ENCODE data around the gene LCE1C. TPM values are rescaled to one million over a fixed set of nuclear protein-coding genes. Genes with fewer than 3 reads are reported as not detected.

Gene LCE1C
- total and polyA plus RNA-seq, 9 of the 15 experiments (the other 6 are each of a cell fraction or from before 2014, with no cell fraction given): not detected

- no peaks in the 10 kb centered on the region for H3K4me1 ChIP-seq (replicated peaks in 1 of 2; ENCODE audit: control insufficient read depth in 2 of 2, insufficient read depth in 2 of 2, low read length in 2 of 2)
- H3K79me2 ChIP-seq (ENCODE audit: control insufficient read depth, insufficient read depth, low read length): no peaks in the 10 kb centered on the region
- H2AFZ ChIP-seq (ENCODE audit: low read depth, low read length): no peak overlapping the region
- 0% methylated on average over 5 of the region's 5 CpGs for WGBS (ENCODE audit: insufficient coverage, low coverage, missing lambda C conversion rate)
- H3K4me3 ChIP-seq: no peak overlapping the region
- ATAC-seq: no peak
- no peaks in the 10 kb centered on the region for H4K20me1 ChIP-seq (replicated peaks; ENCODE audit: control insufficient read depth, insufficient read depth, low read length)
- in situ Hi-C loops (cut with MboI): no loop called here
- intact Hi-C loops (cut with micrococcal nuclease): no loop called here
- no peaks in the 10 kb centered on the region for H3K9me1 ChIP-seq (ENCODE audit: control insufficient read depth, insufficient read depth, low read length)
- H3K4me2 ChIP-seq (ENCODE audit: insufficient read depth, low read length): no peak overlapping the region
- no peaks in the 10 kb centered on the region for H3K9me3 ChIP-seq (replicated peaks; ENCODE audit: control insufficient read depth, insufficient read depth, low read depth, low read length)
- CTCF ChIA-PET (ENCODE audit: low intra/inter-chr PET ratio): no interaction called here
- BruUV-seq (replicated peaks): no TSS peak
- no peaks in the 10 kb centered on the region for H3K36me3 ChIP-seq (ENCODE audit: control insufficient read depth, insufficient read depth, low read length)
- H3K9ac ChIP-seq (ENCODE audit: insufficient read depth in 1 of 2, low read depth in 2 of 2, low read length in 2 of 2): no peak overlapping the region
- TF ChIP-seq TEAD4 (IDR thresholded peaks at IDR 0.05; ENCODE audit: low read length): no peak
- TF ChIP-seq TEAD4 (CRISPR knock-in tag; IDR thresholded peaks at IDR 0.05; ENCODE audit: borderline replicate concordance): no peak
- no peak for TF ChIP-seq THRAP3 (IDR thresholded peaks at IDR 0.05; ENCODE audit: borderline replicate concordance)
- no peak for TF ChIP-seq ZNF444 (CRISPR knock-in tag; IDR thresholded peaks at IDR 0.05)
- TF ChIP-seq E2F1 (CRISPR knock-in tag; IDR thresholded peaks at IDR 0.05): no peak
- TF ChIP-seq NR1H2 (CRISPR knock-in tag; IDR thresholded peaks at IDR 0.05): no peak
- no peak for TF ChIP-seq MITF (IDR thresholded peaks at IDR 0.05)
- TF ChIP-seq DIDO1 (tag; IDR thresholded peaks at IDR 0.05; ENCODE audit: low read depth): no peak
- TF ChIP-seq YY1 (IDR thresholded peaks at IDR 0.05; ENCODE audit: borderline replicate concordance in 1 of 3, control insufficient read depth in 1 of 3, extremely low read depth in 1 of 3, insufficient read depth in 3 of 3, insufficient read length in 1 of 3, insufficient replicate concordance in 2 of 3, low read depth in 1 of 3, low read length in 2 of 3): no peak
- no peak for TF ChIP-seq FOXA3 (CRISPR knock-in tag; conservative IDR thresholded peaks at IDR 0.05 in 1 of 2, IDR thresholded peaks at IDR 0.05 in 1 of 2)
- TF ChIP-seq POLR3G (IDR thresholded peaks at IDR 0.05; ENCODE audit: extremely low read depth, insufficient read length, insufficient replicate concordance): no peak
- no peak for TF ChIP-seq TCF3 (CRISPR knock-in tag; IDR thresholded peaks at IDR 0.05)
- TF ChIP-seq DPF2 (IDR thresholded peaks at IDR 0.05): no peak
- no peak for TF ChIP-seq PHTF2 (CRISPR knock-in tag; IDR thresholded peaks at IDR 0.05)
- no peak for TF ChIP-seq NFIC (IDR thresholded peaks at IDR 0.05)
- TF ChIP-seq ZNF253 (CRISPR knock-in tag; conservative IDR thresholded peaks at IDR 0.05): no peak
- POLR2A ChIA-PET: no interaction called here
- no peaks in the 10 kb centered on the region for H3K27me3 ChIP-seq (ENCODE audit: control insufficient read depth in 2 of 2, insufficient read depth in 2 of 2, low read length in 2 of 2)
- H3K27ac ChIP-seq (ENCODE audit: extremely low read depth, low read depth, low read length): no peak overlapping the region
- no peak for FAIRE-seq
- no peak for DNase-seq (ENCODE audit: extremely low read depth in 1 of 4, low spot score in 3 of 4)
These were observed 16.8 kb upstream of the LCE1C start for GRCh38 chr1:152823294-152823693.

Measured in K562 (cell line).